Ovary (tissue), 10 donors: ENCODE measurements around the gene NEU2. TPM values are rescaled to one million over a fixed set of nuclear protein-coding genes. Genes with fewer than 3 reads are reported as not detected.

Experiments used
- DNase-seq, 5 donors: peaks; one replicate each; pipeline ENCODE4 v3.0.0-alpha.2; 2019 to 2020
- H3K27ac ChIP-seq, 2 donors: fragments of 200-600 bp; one replicate each; pipeline versions ENCODE4 v1.5.1 to v1.8.0; 2019 to 2022
- H3K27me3 ChIP-seq: fragments of 200-600 bp; one replicate; pipeline ENCODE4 v1.8.0; 2022
- H3K36me3 ChIP-seq: fragments of 200-600 bp; sonication (generic); one replicate; pipeline ENCODE4 v1.5.1; 2019
- H3K4me1 ChIP-seq: one replicate; pipeline ENCODE4 v1.8.1; 2013; ENCODE audit warnings: mild to moderate bottlenecking, moderate library complexity; ENCODE audit not compliant: insufficient read depth
- H3K4me3 ChIP-seq: fragments of 200-600 bp; sonication (generic); one replicate; pipeline ENCODE4 v1.5.1; 2017
- H3K9me3 ChIP-seq, 2 donors: fragments of 200-600 bp in 1 of 2; sonication (generic) in 1 of 2; one replicate each; pipeline versions ENCODE4 v1.5.1 to v1.8.1; 2013 to 2019; ENCODE audit warnings: mild to moderate bottlenecking in 1 of 2, moderate library complexity in 1 of 2
- CTCF ChIP-seq, 3 donors: fragments of 450-650 bp in 2 of 3; fragments of 200-600 bp in 1 of 3; IDR thresholded peaks; one replicate each; pipeline versions ENCODE4 v1.5.1 to v1.8.0; 2016 to 2022; ENCODE audit warnings: antibody characterized with exemption in 3 of 3, mild to moderate bottlenecking in 1 of 3
- EP300 ChIP-seq: sonication (generic); formaldehyde crosslinking; IDR thresholded peaks from one replicate; pipeline ENCODE4 v1.6.1; 2017; ENCODE audit warnings: antibody characterized with exemption
- POLR2A ChIP-seq: fragments of 450-650 bp; IDR thresholded peaks from one replicate; pipeline ENCODE4 v1.6.1; 2017; ENCODE audit warnings: antibody characterized with exemption, mild to moderate bottlenecking, moderate library complexity
- WGBS, 3 donors: extraction: QIAGEN DNeasy Blood & Tissue Kit in 1 of 3; methylation state at CpG; one replicate each; pipeline versions ENCODE4 v1.1.5 to v1.1.7; 2013 to 2017; 5-methylcytosine and 5-hydroxymethylcytosine counted together
- intact Hi-C, 4 donors: fragments of 100-400 bp; cut with DNase I; formaldehyde crosslinking; loops; one replicate each; pipeline versions ENCODE4 v1.11.0 to v1.15.1; 2022 to 2023
- long read RNA-seq, 3 donors: library from polyadenylated mRNA in 2 of 3; unstranded in 2 of 3; transcript quantifications; one replicate each; pipeline ENCODE4 v2.0.0 and lab custom pipeline, GENCODE V29; 2021 to 2026
- polyA plus RNA-seq, 2 donors: library from polyadenylated mRNA; stranded (reverse); fragments of 200-250 nt in 1 of 2; fragments of 350-450 nt in 1 of 2; fragmentation: Illumina TruSeq in 1 of 2; extraction: RNeasy Lipid Tissue Mini Kit (QIAGEN cat#74804) in 1 of 2; gene quantifications; one replicate each; pipeline ENCODE4 v1.2.3, GENCODE V29; 2013 to 2014
- total RNA-seq, 7 donors: library from RNA; depleted of rRNA in 2 of 7; stranded (reverse); fragments of >200 nt in 2 of 7; fragmentation: NEBNext Ultra II Directional in 3 of 7; extraction: Animal tissue kit (Norgen Biotek cat#: 25700) in 3 of 7; gene quantifications; one replicate each; pipeline versions ENCODE4 v1.1.0 to v1.2.4, GENCODE V29; 2016 to 2023
- donor health status: DM: no; HTN: no; CAD: no; lungs with moderate emphysema.
- donor health status: DM: no; HTN: no; CAD: no.
- donor health status: Bipolar disorder and iron deficiency.
- donor health status: DM: yes; HTN: yes; CAD: no.
- donor health status: DM: no; HTN: no; CAD: no.
- donor health status: DM: yes; HTN: yes; CAD: no.

NEU2 gene
- total RNA-seq (not detected), polyA plus RNA-seq (not detected)
- long read RNA-seq, donor 1: 0 reads
- long read RNA-seq, donor 2: 0 reads
- long read RNA-seq, donor 3: 0 reads

DNA sequence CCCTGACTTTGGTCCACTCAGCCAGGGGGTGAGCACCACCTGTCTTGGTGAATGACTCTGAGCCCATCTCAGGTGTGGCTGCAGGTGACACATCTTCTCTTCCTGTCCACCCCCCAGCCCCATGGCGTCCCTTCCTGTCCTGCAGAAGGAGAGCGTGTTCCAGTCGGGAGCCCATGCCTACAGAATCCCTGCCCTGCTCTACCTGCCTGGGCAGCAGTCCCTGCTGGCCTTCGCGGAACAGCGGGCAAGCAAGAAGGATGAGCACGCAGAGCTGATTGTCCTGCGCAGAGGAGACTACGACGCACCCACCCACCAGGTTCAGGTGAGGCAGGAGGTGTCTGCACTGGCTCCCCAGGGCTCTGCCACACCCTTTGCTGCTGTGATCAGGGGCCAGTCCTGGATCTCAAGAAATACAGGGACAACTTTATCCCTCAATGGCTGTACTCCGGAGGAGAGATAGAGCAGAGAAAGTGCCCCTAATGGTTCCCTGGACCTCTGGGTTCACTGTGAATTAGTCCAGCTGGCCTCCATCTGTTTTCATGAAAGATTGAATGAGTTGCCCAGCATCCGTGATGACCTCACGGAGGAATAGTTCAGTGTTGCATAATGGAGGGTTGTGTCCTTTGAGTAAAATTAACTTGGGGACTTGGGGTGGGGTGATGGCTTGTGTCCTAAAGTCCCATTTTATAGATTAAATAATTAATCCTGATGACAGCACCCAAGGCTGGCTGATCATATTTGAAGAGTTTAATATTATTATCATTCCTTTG is at the start of gene NEU2:
TSS of gene NEU2 (plus strand) at position 122 of the 770 bp plus-strand sequence. CDS start at position 122, 0 bp downstream.
- Histone ChIP-seq H3K4me1 (no peaks in the 10 kb centered on the region), H3K9me3 (no peaks in the 10 kb centered on the region), H3K4me3 (no peak within 1 kb of the TSS), H3K27me3 (no peaks in the 10 kb centered on the region), H3K36me3 (no peaks in the 10 kb centered on the region), H3K27ac (no peak within 1 kb of the TSS)
- 90 to 93% (median 92%) methylated on average over 13 of the region's 13 CpGs for WGBS, 3 donors
- DNase-seq: no peak
- no peak for TF ChIP-seq POLR2A
- intact Hi-C loops: no loop called here

- no peak for DNase-seq
- no peaks in the 10 kb centered on the region for H3K4me1 ChIP-seq
- intact Hi-C loops: no loop called here
- H3K9me3 ChIP-seq: no peaks in the 10 kb centered on the region
- H3K27me3 ChIP-seq: no peaks in the 10 kb centered on the region
- H3K4me3 ChIP-seq: no peak overlapping the region
- no peaks in the 10 kb centered on the region for H3K36me3 ChIP-seq
- 39 to 45% (median 40%) methylated on average over 15 of the region's 15 CpGs for WGBS, 3 donors
- TF ChIP-seq POLR2A: no peak
- no peak for TF ChIP-seq CTCF (IDR thresholded peaks at IDR 0.05)
- no peak for TF ChIP-seq EP300
- no peak overlapping the region for H3K27ac ChIP-seq
Observed at GRCh38 chr2:232982926-232983668, 49.4 kb upstream of the NEU2 start.

- Histone ChIP-seq H3K9me3 (no peaks in the 10 kb centered on the region), H3K4me3 (no peak overlapping the region), H3K36me3 (no peaks in the 10 kb centered on the region), H3K4me1 (no peaks in the 10 kb centered on the region), H3K27me3 (no peaks in the 10 kb centered on the region), H3K27ac (no peak overlapping the region)
- intact Hi-C loops: no loop called here
- DNase-seq: no peak
- TF ChIP-seq EP300 (no peak), POLR2A (no peak), CTCF (IDR thresholded peaks at IDR 0.05) (no peak)
- WGBS, 3 donors: 29 to 48% (median 37%) methylated on average over 11 of the region's 11 CpGs
Observed at GRCh38 chr2:232983669-232984140, 48.8 kb upstream of the NEU2 start.

DNA sequence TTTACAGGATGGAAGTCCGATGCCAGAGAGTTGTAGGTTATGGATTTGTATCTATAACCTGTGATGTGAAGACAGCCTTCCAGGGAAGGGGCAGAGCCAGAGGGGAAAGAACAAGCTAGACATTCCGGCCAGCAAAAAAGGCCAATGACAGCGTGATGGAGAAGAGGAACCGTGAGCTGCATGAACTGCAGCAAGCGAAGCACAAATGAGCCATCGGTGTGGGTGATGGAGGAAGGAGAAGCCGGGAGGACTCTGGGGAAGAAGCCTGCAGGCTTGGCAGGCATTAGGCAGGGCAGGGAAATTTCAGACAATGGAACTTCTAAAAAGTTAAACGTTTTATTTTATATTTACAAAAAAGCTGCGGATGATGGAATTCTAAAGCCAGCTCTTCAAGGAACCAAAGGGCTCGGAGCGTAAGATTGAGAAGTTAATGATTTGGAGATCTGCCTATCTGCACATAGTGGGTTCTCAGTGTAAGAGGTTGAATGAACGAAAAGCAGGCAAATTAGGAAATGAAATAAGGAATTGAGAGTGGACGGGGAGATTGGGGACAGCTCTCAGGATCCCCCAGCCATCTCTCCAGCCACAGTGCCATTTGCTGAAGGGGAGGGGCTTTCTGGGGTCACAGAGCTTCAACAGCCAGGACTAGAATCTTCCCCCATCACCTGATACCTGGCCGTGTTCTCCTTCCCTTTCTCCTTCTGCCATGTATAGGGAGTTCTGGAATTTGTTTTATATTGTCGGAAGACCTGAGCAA is 47.8 kb upstream of the NEU2 start:
- H3K4me3 ChIP-seq: no peak overlapping the region
- DNase-seq: no peak
- no peaks in the 10 kb centered on the region for H3K36me3 ChIP-seq
- WGBS, 3 donors: 86 to 88% (median 88%) methylated on average over 15 of the region's 15 CpGs
- H3K4me1 ChIP-seq: no peaks in the 10 kb centered on the region
- no peak for TF ChIP-seq EP300
- no peak for TF ChIP-seq POLR2A
- no peak for TF ChIP-seq CTCF (IDR thresholded peaks at IDR 0.05)
- no peaks in the 10 kb centered on the region for H3K9me3 ChIP-seq
- intact Hi-C loops: no loop called here
- no peaks in the 10 kb centered on the region for H3K27me3 ChIP-seq
- no peak overlapping the region for H3K27ac ChIP-seq
